ENCODE measurements around the gene IL17A.

DNA sequence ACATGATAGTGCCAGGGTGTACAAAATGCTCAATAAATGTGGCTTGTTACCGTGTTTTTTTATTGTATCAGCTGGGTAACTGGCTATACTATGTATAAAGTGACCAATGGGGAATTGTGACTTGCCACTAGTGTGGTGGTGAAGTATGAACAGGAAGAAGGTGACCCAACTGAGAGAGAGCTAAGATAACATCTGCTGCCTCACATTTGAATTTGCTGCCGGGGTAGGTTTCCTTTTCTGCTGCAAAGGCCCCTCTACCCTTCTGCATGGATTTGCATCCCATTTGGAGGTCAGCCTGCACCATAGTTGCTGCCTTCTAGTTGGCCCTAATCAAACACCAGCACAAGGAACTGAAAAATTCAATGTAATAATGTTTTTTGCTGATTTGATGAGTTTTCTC lies 24.1 kb downstream of the IL17A start:
- TF ChIP-seq, protein P1, sequence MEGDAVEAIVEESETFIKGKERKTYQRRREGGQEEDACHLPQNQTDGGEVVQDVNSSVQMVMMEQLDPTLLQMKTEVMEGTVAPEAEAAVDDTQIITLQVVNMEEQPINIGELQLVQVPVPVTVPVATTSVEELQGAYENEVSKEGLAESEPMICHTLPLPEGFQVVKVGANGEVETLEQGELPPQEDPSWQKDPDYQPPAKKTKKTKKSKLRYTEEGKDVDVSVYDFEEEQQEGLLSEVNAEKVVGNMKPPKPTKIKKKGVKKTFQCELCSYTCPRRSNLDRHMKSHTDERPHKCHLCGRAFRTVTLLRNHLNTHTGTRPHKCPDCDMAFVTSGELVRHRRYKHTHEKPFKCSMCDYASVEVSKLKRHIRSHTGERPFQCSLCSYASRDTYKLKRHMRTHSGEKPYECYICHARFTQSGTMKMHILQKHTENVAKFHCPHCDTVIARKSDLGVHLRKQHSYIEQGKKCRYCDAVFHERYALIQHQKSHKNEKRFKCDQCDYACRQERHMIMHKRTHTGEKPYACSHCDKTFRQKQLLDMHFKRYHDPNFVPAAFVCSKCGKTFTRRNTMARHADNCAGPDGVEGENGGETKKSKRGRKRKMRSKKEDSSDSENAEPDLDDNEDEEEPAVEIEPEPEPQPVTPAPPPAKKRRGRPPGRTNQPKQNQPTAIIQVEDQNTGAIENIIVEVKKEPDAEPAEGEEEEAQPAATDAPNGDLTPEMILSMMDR (IDR thresholded peaks at IDR 0.05; ENCODE audit: insufficient read depth, low read length, poor library complexity, severe bottlenecking), result no peak
- no peak for TF ChIP-seq EZH2phosphoT487 (conservative IDR thresholded peaks at IDR 0.05; ENCODE audit: low read length)
